Activated CD4-positive, alpha-beta memory T cell treated with anti-CD3 and anti-CD28 coated beads for 36 hours (primary cell): Measurements from ENCODE around the gene BBX. TPM values are rescaled to one million over a fixed set of nuclear protein-coding genes. Genes with fewer than 3 reads are reported as not detected.

Source experiments
- CTCF ChIA-PET: fragments of 350-600 bp; sonication (Branson Sonifier 250); formaldehyde crosslinking; loops from one replicate; lab custom pipeline; 2021; ENCODE audit warnings: antibody characterized with exemption, inconsistent platforms; lab: Charles Lee
- POLR2A ChIA-PET: fragments of 350-600 bp; sonication (Branson Sonifier 250); formaldehyde crosslinking; loops from one replicate; lab custom pipeline; 2021; ENCODE audit warnings: antibody characterized with exemption; lab: Charles Lee
- DNase-seq: peaks from one replicate; pipeline ENCODE4 v3.0.0-alpha.2; 2020
- H3K27ac Mint-ChIP-seq: one replicate; pipeline ENCODE4 v1.8.0; 2021; ENCODE audit warnings: mixed read lengths
- H3K27me3 Mint-ChIP-seq: one replicate; pipeline ENCODE4 v1.8.0; 2021; ENCODE audit warnings: mixed read lengths
- H3K36me3 Mint-ChIP-seq: one replicate; pipeline ENCODE4 v1.8.0; 2021; ENCODE audit warnings: mixed read lengths
- H3K4me1 Mint-ChIP-seq: one replicate; pipeline ENCODE4 v1.8.0; 2021; ENCODE audit warnings: low read depth, mixed read lengths
- H3K4me3 Mint-ChIP-seq: one replicate; pipeline ENCODE4 v1.8.0; 2021; ENCODE audit warnings: mild to moderate bottlenecking, mixed read lengths
- H3K9me3 Mint-ChIP-seq: one replicate; pipeline ENCODE4 v1.8.0; 2021; ENCODE audit warnings: mixed read lengths
- intact Hi-C: fragments of 100-400 bp; cut with micrococcal nuclease; formaldehyde crosslinking; loops from one replicate; pipeline ENCODE4 v1.15.1; 2023
- total RNA-seq, 2 experiments: library from RNA; stranded (reverse); gene quantifications; one replicate each; pipeline ENCODE4 v1.2.3, GENCODE V29; 2021

Gene BBX
- total RNA-seq, 2 experiments from 2014 or later, result 39.9 to 40.9 TPM

DNA sequence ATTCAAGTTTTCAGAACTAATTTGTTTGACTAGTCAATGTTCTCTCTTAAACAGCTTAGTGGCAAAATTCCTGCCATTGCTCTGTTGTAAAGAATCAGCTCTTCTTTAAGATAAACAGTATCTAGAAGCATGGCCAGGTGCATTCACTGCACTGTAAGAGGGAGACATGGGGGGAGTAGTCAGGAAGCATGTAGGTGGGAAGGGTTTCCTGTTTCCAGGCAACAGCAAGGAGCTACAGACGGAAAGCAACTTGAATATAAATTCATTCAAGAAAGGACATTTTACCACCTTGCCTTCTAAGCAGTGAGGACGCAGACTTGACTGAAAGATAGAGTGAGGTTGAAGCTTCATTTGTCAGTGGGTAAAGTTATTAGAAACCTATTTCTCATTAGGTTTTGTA, 55.3 kb downstream of the BBX start:
- no peaks in the 10 kb centered on the region for H3K9me3 Mint-ChIP-seq
- intact Hi-C loops, result no loop called here
- POLR2A ChIA-PET, result no interaction called here
- no peaks in the 10 kb centered on the region for H3K27me3 Mint-ChIP-seq
- peaks cover 32% of the 10 kb centered on the region for H3K4me1 Mint-ChIP-seq
- H3K4me3 Mint-ChIP-seq, result no peak overlapping the region
- H3K27ac Mint-ChIP-seq, result no peak overlapping the region
- CTCF ChIA-PET, result interaction anchor here (1.5 kb wide), 1 partner anchor 81 kb away, joined by 8 read pairs; no protein-coding TSS in a partner anchor
- DNase-seq, result no peak
- no peaks in the 10 kb centered on the region for H3K36me3 Mint-ChIP-seq

DNA sequence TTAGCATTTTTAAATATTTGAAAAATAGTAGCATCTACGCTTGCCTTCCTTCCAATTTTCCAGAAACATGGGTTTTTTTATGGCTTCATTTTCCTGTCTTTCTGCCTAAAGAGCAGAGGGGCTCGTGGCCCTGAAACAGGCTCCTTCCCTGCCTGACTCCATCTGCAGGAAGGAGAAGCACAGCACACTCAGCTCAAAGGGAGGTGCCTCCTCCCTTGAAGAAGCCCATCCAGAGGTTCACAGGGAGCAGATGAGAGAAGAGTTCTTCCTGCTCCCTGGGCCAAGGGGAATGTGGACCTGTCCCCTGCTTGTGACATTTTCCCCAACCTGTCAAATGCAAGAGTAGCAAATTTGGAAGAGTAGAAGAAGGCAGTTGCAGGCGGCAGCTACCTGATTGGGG, 55.8 kb downstream of the BBX start:
- H3K27me3 Mint-ChIP-seq, result no peaks in the 10 kb centered on the region
- ChIA-PET CTCF (interaction anchor here (1.2 to 1.5 kb wide), 2 partner anchors 81 to 98 kb away, joined by 5 to 8 read pairs; no protein-coding TSS in a partner anchor), POLR2A (no interaction called here)
- no peak overlapping the region for H3K4me3 Mint-ChIP-seq
- H3K36me3 Mint-ChIP-seq, result no peaks in the 10 kb centered on the region
- no peaks in the 10 kb centered on the region for H3K9me3 Mint-ChIP-seq
- H3K4me1 Mint-ChIP-seq, result peaks cover 32% of the 10 kb centered on the region
- DNase-seq, result no peak
- intact Hi-C loops, result no loop called here
- H3K27ac Mint-ChIP-seq, result no peak overlapping the region

DNA sequence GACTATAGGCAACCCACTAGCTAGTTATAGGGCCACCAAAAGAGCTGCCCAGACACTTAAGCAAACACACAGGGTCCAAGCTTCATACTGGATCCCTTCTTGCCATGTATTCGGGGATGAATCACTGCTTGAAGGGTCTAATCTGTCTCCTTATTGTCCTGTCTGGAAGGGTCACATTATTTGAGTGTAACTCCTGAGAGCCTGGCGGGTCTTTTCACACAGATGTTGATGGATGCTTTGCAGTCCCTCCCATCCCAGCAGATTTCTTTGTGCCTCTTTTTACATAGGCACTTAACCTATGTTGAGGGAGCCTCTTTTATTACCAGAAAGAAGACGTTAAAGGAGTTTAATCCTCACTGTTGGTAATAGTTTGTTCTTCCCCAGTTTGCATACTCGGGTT, 56.6 kb downstream of the BBX start:
- ChIA-PET POLR2A (no interaction called here), CTCF (interaction anchor here (1.2 to 1.5 kb wide), 2 partner anchors 80 to 97 kb away, joined by 5 to 8 read pairs; no protein-coding TSS in a partner anchor)
- no peaks in the 10 kb centered on the region for H3K27me3 Mint-ChIP-seq
- no peaks in the 10 kb centered on the region for H3K9me3 Mint-ChIP-seq
- no peak overlapping the region for H3K4me3 Mint-ChIP-seq
- peaks cover 32% of the 10 kb centered on the region for H3K4me1 Mint-ChIP-seq
- peaks cover under 1% of the 10 kb centered on the region for H3K36me3 Mint-ChIP-seq
- no peak for DNase-seq
- no peak overlapping the region for H3K27ac Mint-ChIP-seq
- intact Hi-C loops, result no loop called here

DNA sequence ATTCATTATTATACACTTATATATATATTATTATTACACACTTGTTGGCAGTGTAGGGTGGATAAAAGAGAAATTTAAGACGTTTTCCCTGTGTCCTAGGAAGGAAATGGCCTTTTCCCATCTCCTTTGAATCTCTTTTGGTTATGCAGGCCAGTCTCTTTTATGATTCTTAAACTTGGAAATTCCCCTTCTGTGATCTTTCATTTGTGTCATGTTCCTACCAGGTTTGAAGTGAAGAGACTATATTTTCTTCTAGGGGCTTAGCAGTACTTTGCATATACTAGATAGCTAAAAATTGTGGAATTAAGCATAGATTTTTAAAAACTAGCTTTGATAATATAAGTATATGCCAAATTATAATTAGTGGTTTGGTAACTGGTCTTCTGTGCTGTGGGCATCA, 58.5 kb downstream of the BBX start:
- DNase-seq, result no peak
- H3K4me1 Mint-ChIP-seq, result peaks cover 32% of the 10 kb centered on the region

DNA sequence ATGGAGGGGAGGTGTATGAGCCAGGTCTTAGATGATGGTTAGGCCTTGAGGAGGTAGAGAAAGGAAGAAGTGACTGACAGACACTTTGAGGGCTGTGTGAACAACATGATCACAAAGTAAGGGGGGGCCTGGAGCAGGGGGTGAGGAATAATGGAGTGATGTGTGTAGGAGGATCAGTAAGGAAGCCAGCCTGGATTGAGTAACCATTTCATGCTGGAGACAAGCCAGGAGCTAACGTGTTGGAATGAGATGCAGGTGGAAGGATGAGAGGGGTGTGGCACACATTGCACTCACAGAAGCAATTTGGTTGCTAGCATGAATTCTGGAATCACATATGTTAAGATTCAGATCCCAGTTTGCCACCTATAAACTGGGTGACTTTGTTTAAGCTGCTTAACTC, 65.5 kb downstream of the BBX start:
- CTCF ChIA-PET, result interaction anchor here (1.0 kb wide), 1 partner anchor 11 kb away, joined by 3 read pairs; no protein-coding TSS in a partner anchor
- intact Hi-C loops, result no loop called here
- POLR2A ChIA-PET, result no interaction called here
- DNase-seq, result no peak
- H3K27ac Mint-ChIP-seq, result no peak overlapping the region
- no peaks in the 10 kb centered on the region for H3K27me3 Mint-ChIP-seq
- no peaks in the 10 kb centered on the region for H3K9me3 Mint-ChIP-seq
- peaks cover 1% of the 10 kb centered on the region for H3K36me3 Mint-ChIP-seq
- peaks cover 29% of the 10 kb centered on the region for H3K4me1 Mint-ChIP-seq
- H3K4me3 Mint-ChIP-seq, result no peak overlapping the region

More for the DNA sequence above, 58.5 kb downstream of the BBX start:
- Mint-ChIP-seq H3K27ac (no peak overlapping the region), H3K4me3 (no peak overlapping the region), H3K27me3 (no peaks in the 10 kb centered on the region), H3K36me3 (peaks cover 1% of the 10 kb centered on the region), H3K9me3 (no peaks in the 10 kb centered on the region)
- ChIA-PET CTCF (interaction anchor here (1.4 kb wide), 1 partner anchor 160 kb away, joined by 3 read pairs; no protein-coding TSS in a partner anchor), POLR2A (no interaction called here)
- intact Hi-C loops, result no loop called here

DNA sequence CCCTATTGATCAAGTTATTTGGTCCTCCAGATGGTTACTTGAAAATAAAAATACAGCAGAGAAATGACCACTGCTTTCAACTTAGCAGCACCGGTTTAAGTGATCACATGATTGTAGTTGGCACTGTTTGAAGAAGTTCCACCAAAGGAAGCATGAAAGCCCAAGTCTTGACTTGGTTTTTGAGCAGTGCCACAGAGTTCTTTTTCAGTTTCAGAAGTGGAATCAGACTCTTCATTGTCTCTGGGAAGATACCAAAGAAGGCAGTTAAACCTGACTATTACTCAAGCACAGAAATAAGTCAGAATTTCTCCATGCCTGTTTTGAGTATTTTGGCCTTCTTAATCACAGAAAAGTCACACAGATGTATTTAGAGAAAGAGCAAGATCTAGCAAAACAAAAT, 66.7 kb downstream of the BBX start:
- ChIA-PET CTCF (no interaction called here), POLR2A (no interaction called here)
- Mint-ChIP-seq H3K27me3 (no peaks in the 10 kb centered on the region), H3K4me1 (peaks cover 36% of the 10 kb centered on the region), H3K36me3 (peaks cover under 1% of the 10 kb centered on the region), H3K9me3 (no peaks in the 10 kb centered on the region), H3K27ac (peak overlapping the region; percentile 69), H3K4me3 (no peak overlapping the region)
- intact Hi-C loops, result no loop called here
- no peak for DNase-seq

DNA sequence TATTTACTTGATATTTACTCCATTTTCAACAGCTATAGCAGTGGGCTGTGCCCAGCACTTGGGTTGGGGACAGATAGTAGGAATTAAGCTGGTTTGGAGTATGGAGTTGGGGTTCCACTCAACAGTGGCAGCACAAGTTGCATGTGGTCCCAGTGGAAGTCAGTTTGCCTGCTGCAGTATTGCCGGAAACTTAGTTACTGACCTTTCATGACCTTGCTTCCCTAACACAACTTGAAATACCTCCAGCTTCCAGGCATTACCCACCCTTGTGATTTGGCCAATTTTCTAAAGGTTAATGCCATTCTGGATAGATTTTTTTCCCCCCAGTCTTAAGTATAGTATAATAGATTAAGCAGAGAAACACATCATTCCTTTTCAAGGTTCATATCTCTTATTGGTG, 68.0 kb downstream of the BBX start:
- Mint-ChIP-seq H3K9me3 (no peaks in the 10 kb centered on the region), H3K27ac (no peak overlapping the region), H3K36me3 (no peaks in the 10 kb centered on the region), H3K4me1 (peaks cover 42% of the 10 kb centered on the region), H3K4me3 (no peak overlapping the region), H3K27me3 (no peaks in the 10 kb centered on the region)
- CTCF ChIA-PET, result interaction anchor here (0.6 to 1.2 kb wide), 2 partner anchors 9 to 16 kb away, joined by 3 read pairs; no protein-coding TSS in a partner anchor
- intact Hi-C loops, result no loop called here
- POLR2A ChIA-PET, result no interaction called here
- DNase-seq, result no peak

DNA sequence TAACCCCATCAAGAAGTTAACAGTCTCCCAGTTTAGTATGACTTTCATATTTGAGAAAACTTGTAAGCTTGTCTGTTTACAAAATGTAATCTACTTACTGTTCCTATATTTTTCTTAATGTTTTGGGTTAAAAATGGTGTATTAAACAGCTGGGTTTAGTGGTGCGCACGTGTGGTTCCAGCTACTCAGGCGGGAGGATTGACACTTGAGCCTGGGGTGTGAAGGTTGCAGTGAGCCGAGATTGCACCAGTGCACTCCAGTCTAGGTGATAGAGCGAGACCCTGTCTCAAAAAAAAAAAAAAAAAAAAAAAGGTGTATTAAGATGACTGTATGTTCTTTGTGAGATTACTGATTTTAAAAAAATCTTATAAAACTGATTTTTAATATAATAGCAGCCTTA, 69.3 kb downstream of the BBX start:
- intact Hi-C loops, result no loop called here
- DNase-seq, result no peak
- Mint-ChIP-seq H3K27ac (no peak overlapping the region), H3K4me3 (no peak overlapping the region), H3K4me1 (peaks cover 48% of the 10 kb centered on the region), H3K27me3 (no peaks in the 10 kb centered on the region), H3K36me3 (no peaks in the 10 kb centered on the region), H3K9me3 (no peaks in the 10 kb centered on the region)
- CTCF ChIA-PET, result interaction anchor here (0.7 to 1.2 kb wide), 2 partner anchors 8 to 68 kb away, joined by 3 read pairs; no protein-coding TSS in a partner anchor
- POLR2A ChIA-PET, result no interaction called here

DNA sequence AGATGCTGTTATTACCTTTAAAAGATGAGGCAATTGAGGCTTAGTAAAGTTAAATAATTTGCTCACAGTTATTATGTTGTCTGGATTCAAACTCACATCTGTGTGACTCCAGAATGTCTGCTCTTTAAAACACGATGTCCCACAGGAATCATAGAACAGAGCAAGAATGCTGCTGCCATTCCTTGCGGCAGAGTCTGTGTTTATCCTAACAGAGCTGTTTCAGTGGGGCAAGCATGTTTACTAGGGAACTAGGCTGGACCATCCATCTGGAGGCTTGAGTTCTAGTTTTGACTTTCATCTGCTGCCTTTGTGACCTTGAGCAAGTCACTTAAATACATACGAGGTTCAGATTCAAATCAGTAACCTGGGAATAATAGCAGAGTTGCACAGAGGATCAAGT, 72.1 kb downstream of the BBX start:
- H3K36me3 Mint-ChIP-seq, result no peaks in the 10 kb centered on the region
- POLR2A ChIA-PET, result no interaction called here
- no peaks in the 10 kb centered on the region for H3K9me3 Mint-ChIP-seq
- no peak for DNase-seq
- H3K27ac Mint-ChIP-seq, result no peak overlapping the region
- H3K4me3 Mint-ChIP-seq, result no peak overlapping the region
- CTCF ChIA-PET, result no interaction called here
- intact Hi-C loops, result loop anchor here (5.0 kb wide), 1 partner anchor 358 kb away; no protein-coding TSS in a partner anchor
- no peaks in the 10 kb centered on the region for H3K27me3 Mint-ChIP-seq
- H3K4me1 Mint-ChIP-seq, result peaks cover 52% of the 10 kb centered on the region

DNA sequence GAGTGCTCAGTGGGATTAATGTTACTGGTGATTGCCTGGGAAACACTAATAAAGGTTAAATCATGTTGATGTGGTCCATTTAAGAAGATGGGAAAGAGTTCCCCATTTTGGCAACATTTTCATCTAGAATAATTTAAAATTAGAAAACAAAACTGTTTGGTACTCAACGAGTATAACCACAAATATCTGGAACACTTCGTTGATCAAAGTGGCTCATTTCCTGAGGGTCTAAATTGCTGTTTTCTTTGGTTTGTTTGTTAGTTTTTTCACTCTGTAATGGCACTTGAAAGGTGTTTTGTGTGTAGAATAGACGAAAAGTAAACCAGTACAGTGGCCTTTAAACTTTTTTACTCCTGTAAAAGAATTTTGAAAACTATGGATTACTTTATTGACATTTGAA, 73.9 kb downstream of the BBX start:
- H3K9me3 Mint-ChIP-seq, result no peaks in the 10 kb centered on the region
- intact Hi-C loops, result loop anchor here (5.0 kb wide), 1 partner anchor 359 kb away; no protein-coding TSS in a partner anchor
- ChIA-PET CTCF (no interaction called here), POLR2A (no interaction called here)
- no peaks in the 10 kb centered on the region for H3K36me3 Mint-ChIP-seq
- no peaks in the 10 kb centered on the region for H3K27me3 Mint-ChIP-seq
- no peak overlapping the region for H3K27ac Mint-ChIP-seq
- H3K4me3 Mint-ChIP-seq, result no peak overlapping the region
- DNase-seq, result no peak
- H3K4me1 Mint-ChIP-seq, result peaks cover 58% of the 10 kb centered on the region

DNA sequence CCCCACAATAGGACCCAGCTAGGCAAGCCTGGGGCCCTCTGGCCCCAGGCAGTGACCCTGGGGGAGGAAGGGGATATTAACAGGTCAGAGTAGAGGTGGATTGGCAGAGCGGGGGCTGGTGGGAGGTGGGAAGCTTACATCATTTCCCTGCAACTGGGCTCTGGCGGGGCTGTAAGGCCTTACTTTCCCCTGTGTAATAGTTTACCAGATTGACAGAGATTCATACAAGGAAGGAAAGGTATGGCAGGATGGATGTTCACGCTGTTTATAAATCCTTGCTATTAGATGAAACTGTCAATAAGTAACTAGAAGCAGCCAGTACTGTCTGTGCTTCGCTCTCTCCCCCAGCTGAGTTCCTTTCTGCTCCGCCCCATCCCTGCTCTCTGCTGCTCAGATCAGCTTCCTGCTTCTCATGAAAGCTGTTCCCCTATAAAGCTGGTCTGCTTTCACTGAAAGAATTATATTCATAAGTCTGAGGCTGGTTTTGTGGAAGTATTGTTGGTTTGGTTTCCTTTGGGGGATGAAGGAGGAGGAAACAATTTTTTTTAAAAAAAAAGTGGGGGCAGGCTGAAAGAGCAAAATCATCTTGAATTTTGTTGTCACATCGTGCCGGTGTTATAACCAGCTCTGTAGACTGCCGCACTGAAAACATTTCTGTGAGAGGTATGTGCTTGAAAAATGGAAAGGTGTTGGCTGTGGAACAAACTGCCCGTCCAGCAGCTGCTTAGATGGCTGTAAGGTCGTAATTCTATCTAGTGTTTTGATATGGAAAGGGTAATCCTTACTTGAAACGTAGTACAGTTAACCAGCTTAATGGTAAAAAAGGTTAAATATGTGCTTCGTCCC, 76.4 kb downstream of the BBX start:
- intact Hi-C loops, result loop anchor here (1.0 to 5.0 kb wide), 2 partner anchors 76 to 362 kb away; no protein-coding TSS in a partner anchor
- Mint-ChIP-seq H3K4me1 (peaks cover 58% of the 10 kb centered on the region), H3K4me3 (peak overlapping the region; percentile 79), H3K27ac (peak overlapping the region; percentile 91), H3K36me3 (no peaks in the 10 kb centered on the region), H3K9me3 (no peaks in the 10 kb centered on the region), H3K27me3 (no peaks in the 10 kb centered on the region)
- DNase-seq, result peak; percentile 64
- CTCF ChIA-PET, result interaction anchor here (0.8 to 1.6 kb wide), 7 partner anchors 8 to 364 kb away, joined by 3 to 6 read pairs (median 3); no protein-coding TSS in a partner anchor
- POLR2A ChIA-PET, result no interaction called here

DNA sequence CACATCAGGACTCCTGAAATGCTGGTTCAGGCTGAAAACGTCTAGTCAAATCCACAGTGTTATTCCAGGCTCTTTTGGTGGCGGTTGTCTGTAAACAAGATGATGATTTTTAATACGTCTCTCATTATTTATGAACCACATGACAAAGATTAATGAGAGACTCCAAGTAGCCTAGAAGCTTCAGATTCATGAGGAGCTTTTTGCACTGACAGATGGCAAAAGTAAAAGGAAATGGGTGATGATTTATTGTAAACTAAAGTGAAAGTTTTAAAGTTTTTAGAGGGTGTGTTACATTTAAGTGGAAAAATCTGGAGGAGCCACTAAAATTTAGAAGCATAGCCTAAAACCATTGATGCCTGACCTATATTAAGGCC, 77.0 kb downstream of the BBX start:
- ChIA-PET CTCF (interaction anchor here (1.1 to 1.6 kb wide), 5 partner anchors 8 to 179 kb away, joined by 3 to 6 read pairs (median 3); no protein-coding TSS in a partner anchor), POLR2A (interaction anchor here (0.6 kb wide), 1 partner anchor 748 kb away, joined by 5 read pairs; no protein-coding TSS in a partner anchor)
- intact Hi-C loops, result loop anchor here (1.0 to 5.0 kb wide), 3 partner anchors 25 to 362 kb away; no protein-coding TSS in a partner anchor
- Mint-ChIP-seq H3K27ac (peak overlapping the region; percentile 91), H3K4me1 (peaks cover 63% of the 10 kb centered on the region), H3K9me3 (no peaks in the 10 kb centered on the region), H3K36me3 (no peaks in the 10 kb centered on the region), H3K27me3 (no peaks in the 10 kb centered on the region), H3K4me3 (peak overlapping the region; percentile 79)
- DNase-seq, result no peak
